ENCODE measurements around the gene GOLGA5.
"Not testable (repeated sequence)": the region's sequence is repeated elsewhere in the genome, so short reads cannot be mapped to it uniquely, and the experiment has no call there.

Gene GOLGA5, protein sequence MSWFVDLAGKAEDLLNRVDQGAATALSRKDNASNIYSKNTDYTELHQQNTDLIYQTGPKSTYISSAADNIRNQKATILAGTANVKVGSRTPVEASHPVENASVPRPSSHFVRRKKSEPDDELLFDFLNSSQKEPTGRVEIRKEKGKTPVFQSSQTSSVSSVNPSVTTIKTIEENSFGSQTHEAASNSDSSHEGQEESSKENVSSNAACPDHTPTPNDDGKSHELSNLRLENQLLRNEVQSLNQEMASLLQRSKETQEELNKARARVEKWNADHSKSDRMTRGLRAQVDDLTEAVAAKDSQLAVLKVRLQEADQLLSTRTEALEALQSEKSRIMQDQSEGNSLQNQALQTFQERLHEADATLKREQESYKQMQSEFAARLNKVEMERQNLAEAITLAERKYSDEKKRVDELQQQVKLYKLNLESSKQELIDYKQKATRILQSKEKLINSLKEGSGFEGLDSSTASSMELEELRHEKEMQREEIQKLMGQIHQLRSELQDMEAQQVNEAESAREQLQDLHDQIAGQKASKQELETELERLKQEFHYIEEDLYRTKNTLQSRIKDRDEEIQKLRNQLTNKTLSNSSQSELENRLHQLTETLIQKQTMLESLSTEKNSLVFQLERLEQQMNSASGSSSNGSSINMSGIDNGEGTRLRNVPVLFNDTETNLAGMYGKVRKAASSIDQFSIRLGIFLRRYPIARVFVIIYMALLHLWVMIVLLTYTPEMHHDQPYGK

GRCh38 chr14:92793709-92794546, at the start of gene GOLGA5:
TSS of gene GOLGA5 (plus strand) at chr14:92794305. CDS start at chr14:92797438, 3,133 bp downstream.
- DNase-seq = peak; percentile 97 to 100

DNA sequence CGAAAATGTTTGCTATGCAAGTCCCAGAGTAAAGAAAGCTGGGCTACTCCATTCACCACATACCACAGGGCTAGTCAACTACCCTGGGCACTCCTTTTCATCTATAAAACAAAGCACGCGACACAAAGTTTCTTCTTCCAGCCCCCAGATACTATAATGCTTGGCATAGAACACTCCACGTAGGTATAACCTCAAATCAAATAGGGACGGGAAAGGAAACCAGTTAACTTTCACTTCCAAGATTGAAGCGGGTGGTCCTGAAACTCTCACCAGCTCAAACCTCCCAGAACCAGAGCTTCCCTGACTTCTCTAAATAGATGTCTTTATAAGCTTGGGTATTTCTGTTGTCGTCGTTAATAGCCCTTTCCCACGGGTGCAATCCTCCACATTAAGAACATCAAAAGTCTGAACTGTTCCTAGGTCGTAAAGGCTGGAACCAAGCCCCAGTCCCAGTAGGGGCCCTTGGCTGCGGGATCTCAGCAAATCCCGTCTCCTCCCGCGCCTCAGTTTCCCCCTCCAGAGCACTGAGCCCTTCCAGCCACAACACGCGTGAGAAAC, 46.3 kb upstream of the GOLGA5 start:
- no peak for DNase-seq

DNA sequence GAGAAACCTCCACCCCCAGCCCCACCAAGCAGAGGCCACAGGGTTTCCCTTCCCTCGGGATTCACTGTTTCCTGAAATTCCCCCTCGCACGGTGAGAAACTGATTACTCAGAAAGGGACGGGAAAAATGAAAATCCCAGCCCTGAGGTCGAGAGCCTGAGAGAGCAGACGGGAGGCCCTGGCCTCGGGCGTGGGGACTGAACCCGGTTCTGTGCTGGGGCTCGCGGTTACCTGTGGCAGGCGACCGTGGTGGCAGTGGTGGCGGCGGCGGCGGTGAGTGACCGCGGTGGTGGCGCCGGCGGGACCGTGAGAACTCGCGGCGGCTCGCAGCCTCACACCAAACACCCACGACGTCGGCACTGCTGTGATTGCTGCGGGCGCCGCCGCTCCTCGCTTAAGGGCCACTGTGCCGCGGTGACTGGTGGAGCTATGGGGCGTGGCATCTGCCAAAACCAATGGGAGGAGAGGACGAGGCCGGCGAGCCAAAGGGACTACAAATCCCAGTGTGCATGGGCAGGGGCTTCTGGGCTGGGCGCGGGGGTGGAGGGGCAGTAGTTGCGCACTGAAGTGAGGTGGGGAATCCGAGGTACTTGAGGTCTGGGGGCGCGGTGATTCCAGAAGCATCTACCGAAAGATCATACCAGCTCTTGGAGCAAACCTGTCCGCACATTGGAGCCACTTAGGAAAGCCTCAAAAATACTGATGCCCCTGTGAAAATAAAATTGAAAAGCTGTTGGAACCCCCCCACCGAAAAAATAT, 45.7 kb upstream of the GOLGA5 start, which contains the start of gene LGMN:
LGMN (minus strand) TSS at position 369 of the 758 bp plus-strand sequence. CDS start 15,841 bp downstream, outside the sequence.
- DNase-seq = peak; percentile 87 to 93

DNA sequence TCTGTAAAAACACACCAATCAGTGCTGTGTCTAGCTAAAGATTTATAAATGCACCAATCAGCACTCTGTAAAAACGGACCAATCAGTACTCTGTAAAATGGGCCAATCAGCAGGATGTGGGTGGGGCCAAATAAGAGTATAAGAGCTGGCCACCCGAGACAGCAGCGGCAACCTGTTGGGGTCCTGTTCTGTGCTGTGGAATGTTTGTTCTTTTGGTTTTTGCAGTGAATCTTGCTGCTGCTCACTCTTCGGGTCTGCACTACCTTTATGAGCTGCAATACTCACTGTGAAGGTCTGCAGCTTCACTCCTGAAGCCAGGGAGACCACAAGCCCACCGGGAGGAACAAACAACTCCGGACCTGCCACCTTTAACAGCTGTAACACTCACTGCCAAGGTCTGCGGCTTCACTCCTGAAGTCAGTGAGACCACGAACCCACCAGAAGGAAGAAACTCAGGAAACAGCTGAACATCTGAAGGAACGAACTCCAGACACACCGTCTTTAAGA, 43.8 kb upstream of the GOLGA5 start:
- DNase-seq = not testable (repeated sequence)

GRCh38 chr14:92750994-92751400, 43.1 kb upstream of the GOLGA5 start:
- no peak for DNase-seq

DNA sequence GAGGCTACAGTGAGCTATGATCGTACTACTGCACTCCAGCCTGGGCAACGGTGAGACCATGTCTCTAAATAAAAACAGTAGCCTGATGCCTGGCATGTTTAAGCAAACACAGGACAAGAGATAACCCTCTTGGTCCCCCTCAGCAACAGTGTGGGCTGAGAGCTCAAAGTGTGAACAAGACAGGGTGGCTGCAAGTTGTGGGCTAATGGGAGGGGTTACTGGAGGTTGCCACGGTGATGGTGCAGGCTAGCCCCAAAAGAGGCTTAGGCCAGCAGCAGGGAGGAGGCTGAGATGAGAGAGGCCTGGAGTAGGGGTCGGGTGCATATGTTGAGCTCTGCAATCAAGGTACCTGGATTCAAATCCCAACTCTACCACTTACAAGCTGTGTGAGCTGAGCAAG, 42.3 kb upstream of the GOLGA5 start:
- no peak for DNase-seq

DNA sequence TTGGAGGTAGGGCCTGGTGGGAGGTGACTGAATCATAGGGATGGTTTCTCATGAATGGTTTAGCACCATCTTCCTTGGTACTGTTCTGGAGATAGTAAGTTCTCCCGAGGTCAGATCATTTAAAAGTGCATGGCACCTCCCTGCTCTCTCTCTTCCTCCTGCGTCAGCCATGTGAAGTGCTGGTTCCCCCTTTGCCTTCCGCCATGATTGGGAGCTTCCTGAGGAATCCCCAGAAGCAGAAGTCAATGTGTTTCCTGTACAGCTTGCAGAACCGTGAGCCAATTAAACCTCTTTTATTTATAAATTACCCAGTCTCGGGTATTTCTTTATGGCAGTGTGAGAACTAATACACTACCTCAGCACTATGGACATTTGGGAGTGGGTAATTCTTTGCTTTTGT, 40.9 kb upstream of the GOLGA5 start:
- DNase-seq = no peak

- no peak for DNase-seq
These were observed 39.1 kb upstream of the GOLGA5 start for GRCh38 chr14:92754966-92755365.

DNA sequence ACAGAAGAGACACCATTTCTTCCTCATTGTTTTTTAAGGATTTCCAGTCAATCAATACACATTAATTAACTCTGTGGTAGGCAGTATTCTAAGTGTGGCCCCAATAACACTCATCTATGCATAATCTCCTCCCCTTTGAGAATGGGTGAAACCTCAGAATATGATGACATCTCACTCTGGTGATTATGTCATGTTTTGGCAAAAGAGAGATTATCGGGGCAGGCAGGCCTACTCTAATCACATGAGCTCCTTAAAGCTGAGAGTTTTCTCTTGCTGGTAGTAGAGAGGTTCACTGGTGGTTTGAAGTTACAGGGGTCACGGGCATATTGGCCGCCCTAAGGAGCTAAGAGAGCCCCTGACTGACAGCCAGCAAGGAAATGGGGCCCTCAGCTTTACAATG, 38.6 kb upstream of the GOLGA5 start:
- no peak for DNase-seq

- DNase-seq = no peak
These were observed 37.7 kb upstream of the GOLGA5 start for GRCh38 chr14:92756446-92756845.

GRCh38 chr14:92759300-92759678, 34.8 kb upstream of the GOLGA5 start:
- DNase-seq = peak in 1 of 2 experiments; percentile 3

DNA sequence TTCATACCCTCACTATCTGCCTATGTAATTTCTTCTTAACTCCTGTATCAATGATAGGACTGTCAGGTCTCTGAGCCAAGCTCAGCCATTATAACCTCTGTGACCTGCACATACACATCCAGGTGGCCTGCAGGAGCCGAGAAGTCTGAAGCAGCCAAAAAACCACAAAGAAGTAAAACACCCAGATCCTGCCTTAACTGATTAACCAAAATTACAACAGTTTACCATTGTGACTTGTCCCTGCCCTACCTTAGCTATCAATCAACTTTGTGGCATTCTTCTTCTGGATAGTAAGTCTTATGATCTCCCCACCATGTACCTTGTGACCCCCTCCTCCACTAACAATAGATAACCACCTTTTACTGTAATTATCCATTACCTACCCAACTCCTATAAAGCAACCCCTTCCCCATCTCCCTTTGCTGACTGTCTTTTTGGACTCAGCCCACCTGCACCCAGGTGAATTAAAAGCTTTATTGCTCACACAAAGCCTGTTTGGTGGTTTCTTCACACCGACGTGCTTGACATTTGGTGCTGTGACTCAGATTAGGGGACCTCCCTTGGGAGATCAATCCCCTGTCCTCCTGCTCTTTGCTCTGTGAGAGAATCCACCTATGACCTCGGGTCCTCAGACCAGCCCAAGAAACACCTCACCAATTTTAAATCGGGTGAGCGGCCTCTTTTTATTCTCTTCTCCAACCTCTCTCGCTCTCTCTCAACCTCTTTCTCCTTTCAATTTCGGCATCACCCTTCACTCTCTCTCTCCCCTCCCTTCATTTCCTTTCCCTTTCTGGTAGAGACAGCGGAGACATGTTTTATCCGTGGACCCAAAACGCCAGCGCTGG, 34.2 kb upstream of the GOLGA5 start:
- DNase-seq = no peak

GRCh38 chr14:92760524-92760805, 33.6 kb upstream of the GOLGA5 start:
- no peak for DNase-seq

- DNase-seq = not testable (repeated sequence)
These were observed 30.2 kb upstream of the GOLGA5 start for GRCh38 chr14:92763666-92764631.

- DNase-seq = not testable (repeated sequence)
These were observed 25.9 kb upstream of the GOLGA5 start for GRCh38 chr14:92768236-92768635.

GRCh38 chr14:92768795-92769194, 25.3 kb upstream of the GOLGA5 start:
- no peak for DNase-seq

DNA sequence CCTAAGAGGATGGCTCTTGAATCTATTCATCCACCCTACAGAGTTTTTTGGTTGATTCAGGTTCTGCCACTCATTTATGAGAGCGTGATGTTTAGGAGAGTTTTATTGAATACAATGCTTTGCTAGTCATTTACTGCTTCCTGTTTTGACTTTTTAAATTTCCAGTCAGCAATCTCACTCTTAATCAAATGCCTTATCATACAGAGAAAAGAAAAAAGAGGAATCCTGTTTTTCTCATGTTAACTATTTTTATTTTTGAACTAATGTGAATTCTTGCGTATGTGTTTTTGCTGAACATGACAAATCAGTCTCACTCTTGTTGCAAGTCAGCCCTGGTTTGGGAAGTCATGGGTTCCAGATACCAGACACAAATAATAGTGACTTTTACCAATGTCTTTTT, 23.6 kb upstream of the GOLGA5 start:
- DNase-seq = no peak

DNA sequence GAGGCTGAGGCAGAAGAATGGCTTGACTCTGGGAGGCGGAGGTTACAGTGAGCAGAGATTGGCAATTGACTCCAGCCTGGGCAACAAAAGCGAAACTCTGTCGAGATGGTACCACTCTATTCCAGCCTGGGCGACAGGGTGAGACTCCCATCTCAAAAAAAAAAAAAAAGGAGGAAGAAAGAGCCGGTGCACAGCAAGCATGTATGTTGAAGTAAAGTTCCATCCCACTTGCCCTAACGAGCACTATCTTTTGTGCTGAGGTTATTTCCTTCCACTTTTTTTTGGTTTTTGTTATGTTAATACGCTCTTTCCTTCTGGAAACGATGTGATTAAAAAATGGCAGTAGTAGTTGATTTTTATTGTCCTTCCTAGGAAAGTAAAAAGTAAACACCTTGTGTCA, 19.5 kb upstream of the GOLGA5 start:
- DNase-seq = no peak

GRCh38 chr14:92775292-92775691, 18.8 kb upstream of the GOLGA5 start:
- not testable (repeated sequence) for DNase-seq
